ENCODE data around the gene PRSS2.
A peak's percentile ranks its signal among the peaks of the same experiment; 100 is the strongest.

PRSS2 gene

GRCh38 chr7:142805350-142806021, 34.7 kb downstream of the PRSS2 start:
- no peak for DNase-seq

- DNase-seq, result no peak
These were observed 35.2 kb downstream of the PRSS2 start for GRCh38 chr7:142806022-142806356.

GRCh38 chr7:142806957-142807356, 36.2 kb downstream of the PRSS2 start:
- no peak for DNase-seq

GRCh38 chr7:142807855-142808460, 37.2 kb downstream of the PRSS2 start:
- no peak for DNase-seq

- DNase-seq, result no peak
These were observed 37.7 kb downstream of the PRSS2 start for GRCh38 chr7:142808461-142808801.

- peak; percentile 41 for DNase-seq
These were observed 38.2 kb downstream of the PRSS2 start for GRCh38 chr7:142808802-142809583.

- no peak for DNase-seq
These were observed 38.9 kb downstream of the PRSS2 start for GRCh38 chr7:142809671-142810070.

- DNase-seq, result no peak
These were observed 40.5 kb downstream of the PRSS2 start for GRCh38 chr7:142811154-142811737.

- DNase-seq, result no peak
These were observed 41.9 kb downstream of the PRSS2 start for GRCh38 chr7:142812437-142813215.

- no peak for DNase-seq
These were observed 42.5 kb downstream of the PRSS2 start for GRCh38 chr7:142813226-142813625.

- no peak for DNase-seq
These were observed 42.9 kb downstream of the PRSS2 start for GRCh38 chr7:142813699-142814098.

GRCh38 chr7:142814451-142814850, 43.7 kb downstream of the PRSS2 start:
- no peak for DNase-seq

- DNase-seq, result no peak
These were observed 44.4 kb downstream of the PRSS2 start for GRCh38 chr7:142815134-142815533.

GRCh38 chr7:142817506-142817905, 46.7 kb downstream of the PRSS2 start:
- DNase-seq, result no peak

- no peak for DNase-seq
These were observed 48.8 kb downstream of the PRSS2 start for GRCh38 chr7:142819530-142819929.

- DNase-seq, result no peak
These were observed 51.9 kb downstream of the PRSS2 start for GRCh38 chr7:142822714-142823113.
